Measurements from ENCODE around the gene IFT57. TPM values are rescaled to one million over a fixed set of nuclear protein-coding genes. Genes with fewer than 3 reads are reported as not detected.

The IFT57 gene
- total and polyA plus RNA-seq, 2 donors (not counting 1 experiment from before 2014, with no cell fraction given) = 53.6 to 94.4 TPM

GRCh38 chr3:108189440-108189839 lies 32.8 kb downstream of the IFT57 start:
- Histone ChIP-seq H3K27me3 (replicated peaks in 1 of 4; ENCODE audit: control extremely low read depth in 1 of 4, control insufficient read depth in 3 of 4, insufficient read depth in 4 of 4, low read length in 3 of 4) (no peaks in the 10 kb centered on the region), H2AFZ (ENCODE audit: insufficient read depth, low read depth, low read length, poor library complexity, severe bottlenecking) (no peak overlapping the region), H3K27ac (ENCODE audit: low read length in 2 of 2) (no peak overlapping the region), H3K79me2 (ENCODE audit: control insufficient read depth, insufficient read depth, low read length) (peaks cover 11% of the 10 kb centered on the region), H4K20me1 (ENCODE audit: control insufficient read depth, insufficient read depth, low read length, poor library complexity, severe bottlenecking) (no peaks in the 10 kb centered on the region), H3K9me3 (ENCODE audit: control extremely low read depth in 1 of 3, control insufficient read depth in 2 of 3, insufficient read depth in 1 of 3, low read length in 2 of 3) (peaks cover 0 to 4% (median 3%) of the 10 kb centered on the region in 3 donors), H3K4me1 (ENCODE audit: control insufficient read depth in 2 of 2, insufficient read depth in 2 of 2, low read length in 2 of 2) (no peaks in the 10 kb centered on the region), H3K4me2 (replicated peaks; ENCODE audit: low read depth, low read length, poor library complexity, severe bottlenecking) (no peak overlapping the region), H3K36me3 (replicated peaks in 1 of 2; ENCODE audit: control extremely low read depth in 1 of 2, control insufficient read depth in 1 of 2, extremely low read depth in 1 of 2, insufficient read depth in 2 of 2, low read length in 1 of 2) (peaks cover 13 to 56% of the 10 kb centered on the region in 2 experiments), H3K4me3 (ENCODE audit: control extremely low read depth in 1 of 5, extremely low read depth in 1 of 5, insufficient read depth in 1 of 5, low read depth in 2 of 5, low read length in 4 of 5) (no peak overlapping the region), H3K9ac (ENCODE audit: low read length) (no peak overlapping the region)
- Mint-ChIP-seq H3K4me3 (no peak overlapping the region), H3K9me3 (ENCODE audit: insufficient read depth) (peaks cover 3% of the 10 kb centered on the region), H3K27ac (no peak overlapping the region), H3K27me3 (no peaks in the 10 kb centered on the region), H3K4me1 (peaks cover 2% of the 10 kb centered on the region)
- ATAC-seq (ENCODE audit: low read depth) (no peak), DNase-seq (no peak)
- CTCF ChIA-PET = no interaction called here
- POLR2A ChIA-PET = no interaction called here
- intact Hi-C loops (cut with micrococcal nuclease) = loop anchor here (10.0 kb wide), 1 partner anchor 55 kb away; no protein-coding TSS in a partner anchor
- no CpG with 5 or more reads among the region's 3 CpGs for whole genome bisulfite sequencing (ENCODE audit: insufficient coverage)
- TF ChIP-seq EZH2 (IDR thresholded peaks at IDR 0.05; ENCODE audit: borderline replicate concordance, insufficient read depth, low read depth, low read length, poor library complexity, severe bottlenecking) = no peak
- no peak for TF ChIP-seq CTCF (IDR thresholded peaks at IDR 0.05)

GRCh38 chr3:108185536-108185935 lies 36.7 kb downstream of the IFT57 start:
- Histone ChIP-seq H4K20me1 (ENCODE audit: control insufficient read depth, insufficient read depth, low read length, poor library complexity, severe bottlenecking) (no peaks in the 10 kb centered on the region), H3K79me2 (ENCODE audit: control insufficient read depth, insufficient read depth, low read length) (peaks cover 11% of the 10 kb centered on the region), H3K9ac (ENCODE audit: low read length) (no peak overlapping the region), H3K27me3 (replicated peaks in 1 of 4; ENCODE audit: control extremely low read depth in 1 of 4, control insufficient read depth in 3 of 4, insufficient read depth in 4 of 4, low read length in 3 of 4) (no peaks in the 10 kb centered on the region), H3K4me1 (ENCODE audit: control insufficient read depth in 2 of 2, insufficient read depth in 2 of 2, low read length in 2 of 2) (peaks cover 0 to 11% of the 10 kb centered on the region in 2 donors), H3K36me3 (replicated peaks in 1 of 2; ENCODE audit: control extremely low read depth in 1 of 2, control insufficient read depth in 1 of 2, extremely low read depth in 1 of 2, insufficient read depth in 2 of 2, low read length in 1 of 2) (peaks cover 10 to 46% of the 10 kb centered on the region in 2 experiments), H2AFZ (ENCODE audit: insufficient read depth, low read depth, low read length, poor library complexity, severe bottlenecking) (no peak overlapping the region), H3K27ac (ENCODE audit: low read length in 2 of 2) (no peak overlapping the region), H3K4me2 (replicated peaks; ENCODE audit: low read depth, low read length, poor library complexity, severe bottlenecking) (no peak overlapping the region), H3K4me3 (ENCODE audit: control extremely low read depth in 1 of 5, extremely low read depth in 1 of 5, insufficient read depth in 1 of 5, low read depth in 2 of 5, low read length in 4 of 5) (no peak overlapping the region), H3K9me3 (ENCODE audit: control extremely low read depth in 1 of 3, control insufficient read depth in 2 of 3, insufficient read depth in 1 of 3, low read length in 2 of 3) (peaks cover 0 to 4% (median 2%) of the 10 kb centered on the region in 3 donors)
- intact Hi-C loops (cut with micrococcal nuclease) = loop anchor here (10.0 kb wide), 1 partner anchor 51 kb away; no protein-coding TSS in a partner anchor
- TF ChIP-seq CTCF (IDR thresholded peaks at IDR 0.05) (no peak), EZH2 (IDR thresholded peaks at IDR 0.05; ENCODE audit: borderline replicate concordance, insufficient read depth, low read depth, low read length, poor library complexity, severe bottlenecking) (no peak)
- ChIA-PET POLR2A (no interaction called here), CTCF (interaction anchor here (1.4 kb wide), 1 partner anchor 137 kb away, joined by 3 read pairs; no protein-coding TSS in a partner anchor)
- Mint-ChIP-seq H3K4me1 (peaks cover 23% of the 10 kb centered on the region), H3K4me3 (no peak overlapping the region), H3K27me3 (no peaks in the 10 kb centered on the region), H3K9me3 (ENCODE audit: insufficient read depth) (peaks cover 3% of the 10 kb centered on the region), H3K27ac (no peak overlapping the region)
- 100% methylated on average over 1 of the region's 6 CpGs for WGBS (ENCODE audit: insufficient coverage)
- ATAC-seq (ENCODE audit: low read depth) = no peak
- DNase-seq = no peak

Data from B cell (primary cell).